Measurements from ENCODE around the gene SUGCT.
A peak's percentile ranks its signal among the peaks of the same experiment; 100 is the strongest.

SUGCT gene

DNA sequence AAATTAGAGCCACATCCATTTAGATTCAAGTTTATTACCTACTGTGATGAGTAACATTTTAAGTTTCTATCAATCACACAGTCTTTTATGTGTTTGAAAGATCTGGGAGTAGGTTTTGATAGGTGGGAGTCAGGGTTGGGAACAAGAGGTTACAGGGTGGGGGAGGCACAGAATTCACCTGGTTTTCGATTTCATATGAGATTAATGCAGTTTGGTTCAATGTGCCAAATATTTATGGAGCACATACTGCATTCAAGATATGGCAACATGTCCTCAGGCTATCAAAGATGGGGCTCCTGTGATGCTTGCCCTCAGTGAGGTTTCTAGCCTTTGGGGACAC, 564.1 kb downstream of the SUGCT start:
- Histone ChIP-seq H3K4me3 (replicated peaks; ENCODE audit: insufficient read depth, low read length) (no peak overlapping the region), H3K27me3 (ENCODE audit: insufficient read depth, poor library complexity, severe bottlenecking) (no peaks in the 10 kb centered on the region), H3K27ac (replicated peaks) (no peak overlapping the region)
- no peak for DNase-seq (ENCODE audit: low read depth in 1 of 2, low spot score in 1 of 2)
- no peak for TF ChIP-seq GABPA (IDR thresholded peaks at IDR 0.05; ENCODE audit: low read depth)
- TF ChIP-seq, protein P1, sequence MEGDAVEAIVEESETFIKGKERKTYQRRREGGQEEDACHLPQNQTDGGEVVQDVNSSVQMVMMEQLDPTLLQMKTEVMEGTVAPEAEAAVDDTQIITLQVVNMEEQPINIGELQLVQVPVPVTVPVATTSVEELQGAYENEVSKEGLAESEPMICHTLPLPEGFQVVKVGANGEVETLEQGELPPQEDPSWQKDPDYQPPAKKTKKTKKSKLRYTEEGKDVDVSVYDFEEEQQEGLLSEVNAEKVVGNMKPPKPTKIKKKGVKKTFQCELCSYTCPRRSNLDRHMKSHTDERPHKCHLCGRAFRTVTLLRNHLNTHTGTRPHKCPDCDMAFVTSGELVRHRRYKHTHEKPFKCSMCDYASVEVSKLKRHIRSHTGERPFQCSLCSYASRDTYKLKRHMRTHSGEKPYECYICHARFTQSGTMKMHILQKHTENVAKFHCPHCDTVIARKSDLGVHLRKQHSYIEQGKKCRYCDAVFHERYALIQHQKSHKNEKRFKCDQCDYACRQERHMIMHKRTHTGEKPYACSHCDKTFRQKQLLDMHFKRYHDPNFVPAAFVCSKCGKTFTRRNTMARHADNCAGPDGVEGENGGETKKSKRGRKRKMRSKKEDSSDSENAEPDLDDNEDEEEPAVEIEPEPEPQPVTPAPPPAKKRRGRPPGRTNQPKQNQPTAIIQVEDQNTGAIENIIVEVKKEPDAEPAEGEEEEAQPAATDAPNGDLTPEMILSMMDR (IDR thresholded peaks at IDR 0.05; ENCODE audit: insufficient read depth, low read length): no peak
- no peak for TF ChIP-seq REST (IDR thresholded peaks at IDR 0.05; ENCODE audit: insufficient replicate concordance, low read depth)
- TF ChIP-seq SPI1 (IDR thresholded peaks at IDR 0.05; ENCODE audit: borderline replicate concordance, low read depth): no peak
- no peak for TF ChIP-seq POLR2AphosphoS5 (IDR thresholded peaks at IDR 0.05; ENCODE audit: low read depth)

- TF ChIP-seq POLR2AphosphoS5 (IDR thresholded peaks at IDR 0.05; ENCODE audit: low read depth): no peak
- TF ChIP-seq SPI1 (IDR thresholded peaks at IDR 0.05; ENCODE audit: borderline replicate concordance, low read depth): no peak
- no peak for TF ChIP-seq GABPA (IDR thresholded peaks at IDR 0.05; ENCODE audit: low read depth)
- TF ChIP-seq REST (IDR thresholded peaks at IDR 0.05; ENCODE audit: insufficient replicate concordance, low read depth): no peak
- TF ChIP-seq, protein P1 (IDR thresholded peaks at IDR 0.05; ENCODE audit: insufficient read depth, low read length): no peak
- Histone ChIP-seq H3K4me3 (replicated peaks; ENCODE audit: insufficient read depth, low read length) (no peak overlapping the region), H3K27ac (replicated peaks) (no peak overlapping the region), H3K27me3 (ENCODE audit: insufficient read depth, poor library complexity, severe bottlenecking) (no peaks in the 10 kb centered on the region)
- no peak for DNase-seq (ENCODE audit: low read depth in 1 of 2, low spot score in 1 of 2)
These were observed 566.0 kb downstream of the SUGCT start for GRCh38 chr7:40700653-40701421.

DNA sequence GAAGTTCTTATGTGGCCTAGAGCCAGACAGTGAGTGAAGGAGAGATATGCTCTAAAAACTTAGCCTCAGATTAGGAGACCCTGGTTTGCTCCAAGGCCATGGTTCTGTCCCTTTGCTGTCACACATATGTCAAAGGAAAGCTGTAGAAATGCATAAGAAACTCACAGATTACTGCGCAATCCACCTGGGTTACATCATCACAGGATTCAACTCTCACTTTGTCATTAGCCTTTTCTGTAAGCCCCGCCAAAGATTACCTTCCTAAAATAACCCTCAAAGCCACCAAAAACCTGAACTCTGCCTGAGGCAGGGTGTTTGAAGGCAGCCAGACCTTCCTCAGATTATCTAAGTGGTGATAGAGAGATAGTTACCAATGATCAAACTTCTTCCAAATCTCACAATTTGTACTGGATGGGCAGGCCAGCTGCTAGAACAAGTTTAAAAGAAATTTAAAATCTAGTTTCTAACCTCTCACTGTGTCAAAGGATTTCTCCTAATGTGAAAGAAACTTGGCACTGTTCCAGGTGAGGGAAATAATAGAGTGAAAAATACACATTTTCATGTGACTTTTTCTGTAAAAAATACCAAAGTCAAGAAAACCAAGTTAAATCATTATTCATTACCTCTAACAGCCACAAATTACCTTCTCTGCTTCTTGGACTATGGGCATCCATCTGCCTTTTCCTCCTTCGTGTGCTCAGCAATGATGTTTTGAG, 567.2 kb downstream of the SUGCT start:
- no peak overlapping the region for H3K27ac ChIP-seq (replicated peaks)
- TF ChIP-seq, protein P1 (IDR thresholded peaks at IDR 0.05; ENCODE audit: insufficient read depth, low read length): no peak
- TF ChIP-seq GABPA (IDR thresholded peaks at IDR 0.05; ENCODE audit: low read depth) (no peak), POLR2AphosphoS5 (IDR thresholded peaks at IDR 0.05; ENCODE audit: low read depth) (no peak), REST (IDR thresholded peaks at IDR 0.05; ENCODE audit: insufficient replicate concordance, low read depth) (no peak), SPI1 (IDR thresholded peaks at IDR 0.05; ENCODE audit: borderline replicate concordance, low read depth) (no peak)
- no peaks in the 10 kb centered on the region for H3K27me3 ChIP-seq (ENCODE audit: insufficient read depth, poor library complexity, severe bottlenecking)
- no peak overlapping the region for H3K4me3 ChIP-seq (replicated peaks; ENCODE audit: insufficient read depth, low read length)
- peak in 1 of 2 experiments; percentile 17 for DNase-seq (ENCODE audit: low read depth in 1 of 2, low spot score in 1 of 2)
